Gastroesophageal sphincter (tissue), 3 donors: ENCODE results near the gene EXOC2.

Source experiments
- EP300 ChIP-seq: sonication (generic); formaldehyde crosslinking; IDR thresholded peaks from one replicate; pipeline ENCODE4 v1.6.1; 2017; ENCODE audit warnings: antibody characterized with exemption, mild to moderate bottlenecking
- POLR2A ChIP-seq, 2 donors: fragments of 450-650 bp; IDR thresholded peaks; one replicate each; pipeline ENCODE4 v1.6.1; 2017; ENCODE audit warnings: antibody characterized with exemption in 2 of 2, mild to moderate bottlenecking in 2 of 2, moderate library complexity in 1 of 2
- POLR2AphosphoS5 ChIP-seq: sonication (generic); formaldehyde crosslinking; IDR thresholded peaks from one replicate; pipeline ENCODE4 v1.6.1; 2017; ENCODE audit warnings: antibody characterized with exemption
- TF ChIP-seq, protein P1 (sequence below), 4 experiments: fragments of 200-600 bp in 2 of 4; fragments of 450-650 bp in 2 of 4; sonication (generic) in 1 of 4; IDR thresholded peaks; one replicate each; pipeline ENCODE4 v1.5.1; 2017 to 2019; ENCODE audit warnings: antibody characterized with exemption in 4 of 4, mild to moderate bottlenecking in 2 of 4, moderate library complexity in 2 of 4

DNA sequence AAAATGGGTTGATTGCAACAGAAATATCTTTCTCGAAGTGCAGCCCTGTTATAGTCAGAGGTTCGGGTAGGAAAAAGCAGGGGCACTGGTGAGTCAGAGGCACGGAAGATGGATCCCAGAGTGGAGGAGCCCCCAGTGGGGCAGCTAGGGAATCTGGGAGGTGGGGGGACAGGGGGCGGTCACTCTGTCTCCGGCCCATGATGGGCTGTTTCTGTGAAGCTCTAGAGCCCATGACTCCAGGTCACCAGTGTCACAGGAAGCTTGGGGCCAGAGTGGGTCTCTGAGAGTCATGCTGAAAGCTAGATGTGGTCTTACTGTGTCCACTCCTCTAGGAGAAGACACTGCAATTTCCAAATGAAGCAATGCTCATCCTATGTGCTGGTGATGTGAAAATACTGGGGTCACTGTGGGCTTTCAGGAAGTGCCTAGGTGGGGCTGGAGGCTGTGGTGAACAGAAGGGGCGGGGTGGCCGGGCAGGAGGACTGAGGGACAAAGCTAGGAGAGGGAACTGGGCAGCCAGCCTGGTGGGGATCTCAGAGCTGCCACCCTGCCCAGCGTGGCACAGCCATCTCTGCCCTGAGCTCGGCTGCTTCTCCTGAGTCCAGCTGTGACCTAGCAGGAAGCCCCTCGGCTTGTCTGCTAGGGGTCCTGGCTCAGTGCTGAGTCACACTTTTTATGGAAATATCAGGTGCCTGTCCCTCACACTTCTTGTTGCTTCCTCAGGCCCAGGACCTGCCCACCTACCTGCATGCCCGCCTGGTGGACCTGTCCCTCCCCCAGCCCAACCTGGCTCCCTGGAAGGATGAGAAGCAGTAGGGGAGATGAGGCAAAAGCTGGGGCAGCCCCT is 247.1 kb downstream of the EXOC2 start:
- TF ChIP-seq EP300: no peak
- TF ChIP-seq, protein P1, sequence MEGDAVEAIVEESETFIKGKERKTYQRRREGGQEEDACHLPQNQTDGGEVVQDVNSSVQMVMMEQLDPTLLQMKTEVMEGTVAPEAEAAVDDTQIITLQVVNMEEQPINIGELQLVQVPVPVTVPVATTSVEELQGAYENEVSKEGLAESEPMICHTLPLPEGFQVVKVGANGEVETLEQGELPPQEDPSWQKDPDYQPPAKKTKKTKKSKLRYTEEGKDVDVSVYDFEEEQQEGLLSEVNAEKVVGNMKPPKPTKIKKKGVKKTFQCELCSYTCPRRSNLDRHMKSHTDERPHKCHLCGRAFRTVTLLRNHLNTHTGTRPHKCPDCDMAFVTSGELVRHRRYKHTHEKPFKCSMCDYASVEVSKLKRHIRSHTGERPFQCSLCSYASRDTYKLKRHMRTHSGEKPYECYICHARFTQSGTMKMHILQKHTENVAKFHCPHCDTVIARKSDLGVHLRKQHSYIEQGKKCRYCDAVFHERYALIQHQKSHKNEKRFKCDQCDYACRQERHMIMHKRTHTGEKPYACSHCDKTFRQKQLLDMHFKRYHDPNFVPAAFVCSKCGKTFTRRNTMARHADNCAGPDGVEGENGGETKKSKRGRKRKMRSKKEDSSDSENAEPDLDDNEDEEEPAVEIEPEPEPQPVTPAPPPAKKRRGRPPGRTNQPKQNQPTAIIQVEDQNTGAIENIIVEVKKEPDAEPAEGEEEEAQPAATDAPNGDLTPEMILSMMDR (IDR thresholded peaks at IDR 0.05): no peak
- no peak for TF ChIP-seq POLR2A (IDR thresholded peaks at IDR 0.05)
- no peak for TF ChIP-seq POLR2AphosphoS5
